PC-9 (cell line): ENCODE measurements around the gene TRAPPC3L. TPM values are rescaled to one million over a fixed set of nuclear protein-coding genes. Genes with fewer than 3 reads are reported as not detected.

Experiments used
- BruUV-seq: library from RNA; stranded (reverse); fragments of 400-500 nt; replicated peaks from 2 replicates; lab custom pipeline; 2021; lab: Mats Ljungman, UMichigan
- CTCF ChIA-PET: fragments of 300-600 bp; sonication (Branson Sonifier 250); formaldehyde crosslinking; loops from one replicate; lab custom pipeline; 2022; ENCODE audit warnings: antibody characterized with exemption; lab: Charles Lee
- POLR2A ChIA-PET: fragments of 300-600 bp; sonication (Branson Sonifier 250); formaldehyde crosslinking; loops from one replicate; lab custom pipeline; 2022; ENCODE audit warnings: antibody characterized with exemption; ENCODE audit not compliant: unreplicated experiment; lab: Charles Lee
- DNase-seq, 2 experiments: peaks; one replicate each; pipeline versions ENCODE4 v3.0.0 to v3.0.0-alpha.2; 2015 to 2022; ENCODE audit warnings: mixed read lengths in 1 of 2
- H2AFZ ChIP-seq: fragments of 200-600 bp; sonication (generic); 2 replicates; pipeline ENCODE4 v1.8.1; 2017; ENCODE audit warnings: antibody characterized with exemption
- H3F3A ChIP-seq: fragments of 200-600 bp; sonication (generic); 2 replicates; pipeline ENCODE4 v1.8.1; 2017; ENCODE audit warnings: antibody characterized with exemption, mild to moderate bottlenecking, low read depth; ENCODE audit not compliant: insufficient read depth
- H3K27ac ChIP-seq: fragments of 200-600 bp; sonication (generic); 2 replicates; pipeline ENCODE4 v1.6.1; 2016; ENCODE audit warnings: mixed run types
- H3K27me3 ChIP-seq: fragments of 200-600 bp; sonication (generic); 2 replicates; pipeline ENCODE4 v1.6.1; 2016; ENCODE audit warnings: low read depth, mixed run types; ENCODE audit not compliant: insufficient read depth
- H3K36me3 ChIP-seq: fragments of 200-600 bp; sonication (generic); 2 replicates; pipeline ENCODE4 v1.6.1; 2016; ENCODE audit warnings: low read depth, mixed run types
- H3K4me1 ChIP-seq: fragments of 200-600 bp; sonication (generic); replicated peaks from 2 replicates; pipeline ENCODE4 v1.6.1; 2016; ENCODE audit warnings: mixed run types; ENCODE audit not compliant: insufficient read depth
- H3K4me2 ChIP-seq: fragments of 200-600 bp; sonication (generic); 2 replicates; pipeline ENCODE4 v1.6.1; 2017; ENCODE audit warnings: mixed run types
- H3K4me3 ChIP-seq: fragments of 200-600 bp; sonication (generic); 2 replicates; pipeline ENCODE4 v1.6.1; 2016; ENCODE audit warnings: mixed run types
- H3K79me2 ChIP-seq: fragments of 200-600 bp; sonication (generic); 2 replicates; pipeline ENCODE4 v1.6.1; 2017; ENCODE audit warnings: low read depth, mixed run types
- H3K9me2 ChIP-seq: fragments of 200-600 bp; sonication (generic); 2 replicates; pipeline ENCODE4 v1.8.1; 2017; ENCODE audit warnings: mild to moderate bottlenecking; ENCODE audit not compliant: insufficient read depth
- H3K9me3 ChIP-seq: fragments of 200-600 bp; sonication (generic); 2 replicates; pipeline ENCODE4 v1.8.1; 2016; ENCODE audit warnings: low read depth; ENCODE audit not compliant: insufficient read depth
- H4K20me1 ChIP-seq: fragments of 200-600 bp; sonication (generic); 2 replicates; pipeline ENCODE4 v1.8.1; 2017; ENCODE audit not compliant: insufficient read depth
- CTCF ChIP-seq: fragments of 200-600 bp; sonication (generic); conservative IDR thresholded peaks from 2 replicates; pipeline ENCODE4 v1.6.1; 2017; ENCODE audit warnings: mixed run types, antibody characterized with exemption, mild to moderate bottlenecking, moderate library complexity
- EZH2 ChIP-seq: fragments of 200-600 bp; sonication (generic); IDR thresholded peaks from 2 replicates; pipeline ENCODE4 v1.8.0; 2017; ENCODE audit warnings: antibody characterized with exemption, low read depth
- intact Hi-C: fragments of 100-400 bp; cut with micrococcal nuclease; formaldehyde crosslinking; loops from one replicate; pipeline ENCODE4 v1.10.0; 2022; ENCODE audit not compliant: unreplicated experiment
- total RNA-seq: library from RNA; stranded (reverse); gene quantifications from 2 replicates; pipeline ENCODE4 v1.2.3, GENCODE V29; 2021

The TRAPPC3L gene
- total RNA-seq, 1 experiment from 2014 or later = not detected

- H2AFZ ChIP-seq = no peak overlapping the region
- no peak for TF ChIP-seq CTCF
- no peak for TF ChIP-seq EZH2
- intact Hi-C loops = loop anchor here (10.0 kb wide), 1 partner anchor 194 kb away; the partner anchor contains the start of gene DSE
- CTCF ChIA-PET = no interaction called here
- no peak overlapping the region for H3K27ac ChIP-seq
- H3K4me2 ChIP-seq = peak overlapping the region; percentile 92
- no peaks in the 10 kb centered on the region for H3K9me3 ChIP-seq
- H3K9me2 ChIP-seq = no peaks in the 10 kb centered on the region
- H3K4me3 ChIP-seq = no peak overlapping the region
- DNase-seq = peak in 1 of 2 experiments; percentile 8
- BruUV-seq = no TSS peak
- POLR2A ChIA-PET = interaction anchor here (0.7 kb wide), 1 partner anchor 289 kb away, joined by 3 read pairs; the partner anchor contains the start of gene TSPYL1
- no peaks in the 10 kb centered on the region for H3K36me3 ChIP-seq
- H3F3A ChIP-seq = peaks cover 8% of the 10 kb centered on the region; the same call in 1 of the 2 replicates
- H4K20me1 ChIP-seq = no peaks in the 10 kb centered on the region
- peaks cover 43% of the 10 kb centered on the region for H3K79me2 ChIP-seq
- H3K4me1 ChIP-seq = peaks cover 30% of the 10 kb centered on the region
- no peaks in the 10 kb centered on the region for H3K27me3 ChIP-seq
Measured at GRCh38 chr6:116568821-116569755, 23.6 kb upstream of the TRAPPC3L start.

- ChIA-PET CTCF (no interaction called here), POLR2A (no interaction called here)
- H3K36me3 ChIP-seq = no peaks in the 10 kb centered on the region
- intact Hi-C loops = loop anchor here (10.0 kb wide), 1 partner anchor 193 kb away; the partner anchor contains the start of gene DSE
- no peak overlapping the region for H3K4me3 ChIP-seq
- H3K27ac ChIP-seq = no peak overlapping the region
- no peaks in the 10 kb centered on the region for H3K9me2 ChIP-seq
- H3K27me3 ChIP-seq = no peaks in the 10 kb centered on the region
- H3K9me3 ChIP-seq = no peaks in the 10 kb centered on the region
- H4K20me1 ChIP-seq = no peaks in the 10 kb centered on the region
- no peak overlapping the region for H3K4me2 ChIP-seq
- DNase-seq = no peak
- no TSS peak for BruUV-seq
- peaks cover 8% of the 10 kb centered on the region; the same call in 1 of the 2 replicates for H3F3A ChIP-seq
- no peak for TF ChIP-seq EZH2
- no peak for TF ChIP-seq CTCF
- peaks cover 24% of the 10 kb centered on the region for H3K4me1 ChIP-seq
- no peak overlapping the region for H2AFZ ChIP-seq
- peaks cover 33% of the 10 kb centered on the region for H3K79me2 ChIP-seq
Measured at GRCh38 chr6:116568111-116568510, 22.6 kb upstream of the TRAPPC3L start.

GRCh38 chr6:116564921-116565872 lies 19.7 kb upstream of the TRAPPC3L start:
- TF ChIP-seq EZH2 (no peak), CTCF (no peak)
- no peaks in the 10 kb centered on the region for H3K36me3 ChIP-seq
- no peaks in the 10 kb centered on the region for H3K9me3 ChIP-seq
- H3K4me1 ChIP-seq = peaks cover 15% of the 10 kb centered on the region
- POLR2A ChIA-PET = no interaction called here
- H3K79me2 ChIP-seq = peaks cover 10% of the 10 kb centered on the region
- no peaks in the 10 kb centered on the region for H4K20me1 ChIP-seq
- intact Hi-C loops = loop anchor here (10.0 kb wide), 1 partner anchor 190 kb away; the partner anchor contains the start of gene DSE
- H3K4me2 ChIP-seq = no peak overlapping the region
- no TSS peak for BruUV-seq
- H2AFZ ChIP-seq = no peak overlapping the region
- H3K9me2 ChIP-seq = no peaks in the 10 kb centered on the region; the same call in 1 of the 2 replicates
- no peaks in the 10 kb centered on the region for H3K27me3 ChIP-seq
- CTCF ChIA-PET = no interaction called here
- H3F3A ChIP-seq = no peaks in the 10 kb centered on the region
- H3K4me3 ChIP-seq = no peak overlapping the region
- no peak overlapping the region for H3K27ac ChIP-seq
- DNase-seq = no peak
